MM.1S (cell line): ENCODE measurements around the gene IL1R2.

ENCODE experiments used
- DNase-seq: peaks from one replicate; pipeline ENCODE4 v3.0.0-alpha.2; 2015
- H2AFZ ChIP-seq: fragments of 300-600 bp; sonication (generic); 2 replicates; pipeline ENCODE4 v1.6.0; 2016; ENCODE audit warnings: antibody characterized with exemption, low read length
- H3F3A ChIP-seq: fragments of 300-600 bp; sonication (generic); 2 replicates; pipeline ENCODE4 v1.6.1; 2016; ENCODE audit warnings: mild to moderate bottlenecking, antibody characterized with exemption, low read length, moderate library complexity, mixed read lengths; ENCODE audit not compliant: insufficient read depth
- H3K27ac ChIP-seq: fragments of 300-600 bp; sonication (generic); 2 replicates; pipeline ENCODE4 v1.5.1; 2016; ENCODE audit warnings: mild to moderate bottlenecking, low read length
- H3K27me3 ChIP-seq: fragments of 300-600 bp; sonication (generic); replicated peaks from 2 replicates; pipeline ENCODE4 v1.6.0; 2016; ENCODE audit warnings: low read length; ENCODE audit not compliant: insufficient read depth
- H3K36me3 ChIP-seq: fragments of 300-600 bp; sonication (generic); replicated peaks from 2 replicates; pipeline ENCODE4 v1.6.1; 2016; ENCODE audit warnings: mild to moderate bottlenecking, low read length, mixed read lengths; ENCODE audit not compliant: insufficient read depth
- H3K4me1 ChIP-seq: fragments of 300-600 bp; sonication (generic); 2 replicates; pipeline ENCODE4 v1.6.1; 2016; ENCODE audit warnings: low read length, mixed read lengths
- H3K4me2 ChIP-seq: fragments of 300-600 bp; sonication (generic); 2 replicates; pipeline ENCODE4 v1.6.0; 2016; ENCODE audit warnings: low read depth, low read length
- H3K4me3 ChIP-seq: fragments of 300-600 bp; sonication (generic); 2 replicates; pipeline ENCODE4 v1.5.1; 2016; ENCODE audit warnings: low read length, mixed read lengths
- H3K79me2 ChIP-seq: fragments of 300-600 bp; sonication (generic); 2 replicates; pipeline ENCODE4 v1.6.1; 2016; ENCODE audit warnings: mixed run types, low read length, mixed read lengths
- H3K9ac ChIP-seq: fragments of 300-600 bp; sonication (generic); 2 replicates; pipeline ENCODE4 v1.6.1; 2016; ENCODE audit warnings: low read length, mixed read lengths
- H3K9me2 ChIP-seq: fragments of 300-600 bp; sonication (generic); replicated peaks from 2 replicates; pipeline ENCODE4 v1.6.1; 2016; ENCODE audit warnings: mild to moderate bottlenecking, low read length, mixed read lengths; ENCODE audit not compliant: insufficient read depth
- H3K9me3 ChIP-seq: fragments of 300-600 bp; sonication (generic); replicated peaks from 2 replicates; pipeline ENCODE4 v1.6.1; 2016; ENCODE audit warnings: mild to moderate bottlenecking, low read length, mixed read lengths; ENCODE audit not compliant: insufficient read depth
- H4K20me1 ChIP-seq: fragments of 300-600 bp; sonication (generic); 2 replicates; pipeline ENCODE4 v1.6.1; 2016; ENCODE audit warnings: mild to moderate bottlenecking, low read length, moderate library complexity, mixed read lengths; ENCODE audit not compliant: insufficient read depth
- EZH2 ChIP-seq: fragments of 300-600 bp; sonication (generic); optimal IDR thresholded peaks from 2 replicates; pipeline ENCODE3; 2017; ENCODE audit warnings: low read depth, mild to moderate bottlenecking, antibody characterized with exemption, low read length, mixed read lengths
- EZH2phosphoT487 ChIP-seq: fragments of 300-600 bp; sonication (generic); IDR thresholded peaks from 2 replicates; pipeline ENCODE4 v1.6.1; 2018; ENCODE audit warnings: antibody characterized with exemption, low read length
- TF ChIP-seq, protein P1 (sequence below): fragments of 300-600 bp; sonication (generic); IDR thresholded peaks from 2 replicates; pipeline ENCODE4 v1.5.1; 2016; ENCODE audit warnings: antibody characterized with exemption, low read length, mixed read lengths

Gene IL1R2

GRCh38 chr2:102030502-102030854 is 38.7 kb downstream of the IL1R2 start:
- Histone ChIP-seq H3K27ac (no peak overlapping the region), H4K20me1 (no peaks in the 10 kb centered on the region), H3K4me3 (no peak overlapping the region), H3K36me3 (no peaks in the 10 kb centered on the region), H3K79me2 (no peaks in the 10 kb centered on the region), H3K9me2 (no peaks in the 10 kb centered on the region), H2AFZ (no peak overlapping the region), H3K9me3 (no peaks in the 10 kb centered on the region), H3K4me2 (no peak overlapping the region), H3F3A (no peaks in the 10 kb centered on the region), H3K9ac (no peak overlapping the region), H3K27me3 (no peaks in the 10 kb centered on the region), H3K4me1 (peaks cover 6% of the 10 kb centered on the region; the same call in 1 of the 2 replicates)
- TF ChIP-seq, protein P1, sequence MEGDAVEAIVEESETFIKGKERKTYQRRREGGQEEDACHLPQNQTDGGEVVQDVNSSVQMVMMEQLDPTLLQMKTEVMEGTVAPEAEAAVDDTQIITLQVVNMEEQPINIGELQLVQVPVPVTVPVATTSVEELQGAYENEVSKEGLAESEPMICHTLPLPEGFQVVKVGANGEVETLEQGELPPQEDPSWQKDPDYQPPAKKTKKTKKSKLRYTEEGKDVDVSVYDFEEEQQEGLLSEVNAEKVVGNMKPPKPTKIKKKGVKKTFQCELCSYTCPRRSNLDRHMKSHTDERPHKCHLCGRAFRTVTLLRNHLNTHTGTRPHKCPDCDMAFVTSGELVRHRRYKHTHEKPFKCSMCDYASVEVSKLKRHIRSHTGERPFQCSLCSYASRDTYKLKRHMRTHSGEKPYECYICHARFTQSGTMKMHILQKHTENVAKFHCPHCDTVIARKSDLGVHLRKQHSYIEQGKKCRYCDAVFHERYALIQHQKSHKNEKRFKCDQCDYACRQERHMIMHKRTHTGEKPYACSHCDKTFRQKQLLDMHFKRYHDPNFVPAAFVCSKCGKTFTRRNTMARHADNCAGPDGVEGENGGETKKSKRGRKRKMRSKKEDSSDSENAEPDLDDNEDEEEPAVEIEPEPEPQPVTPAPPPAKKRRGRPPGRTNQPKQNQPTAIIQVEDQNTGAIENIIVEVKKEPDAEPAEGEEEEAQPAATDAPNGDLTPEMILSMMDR = no peak
- TF ChIP-seq EZH2phosphoT487 = no peak
- TF ChIP-seq EZH2 = no peak
- no peak for DNase-seq

DNA sequence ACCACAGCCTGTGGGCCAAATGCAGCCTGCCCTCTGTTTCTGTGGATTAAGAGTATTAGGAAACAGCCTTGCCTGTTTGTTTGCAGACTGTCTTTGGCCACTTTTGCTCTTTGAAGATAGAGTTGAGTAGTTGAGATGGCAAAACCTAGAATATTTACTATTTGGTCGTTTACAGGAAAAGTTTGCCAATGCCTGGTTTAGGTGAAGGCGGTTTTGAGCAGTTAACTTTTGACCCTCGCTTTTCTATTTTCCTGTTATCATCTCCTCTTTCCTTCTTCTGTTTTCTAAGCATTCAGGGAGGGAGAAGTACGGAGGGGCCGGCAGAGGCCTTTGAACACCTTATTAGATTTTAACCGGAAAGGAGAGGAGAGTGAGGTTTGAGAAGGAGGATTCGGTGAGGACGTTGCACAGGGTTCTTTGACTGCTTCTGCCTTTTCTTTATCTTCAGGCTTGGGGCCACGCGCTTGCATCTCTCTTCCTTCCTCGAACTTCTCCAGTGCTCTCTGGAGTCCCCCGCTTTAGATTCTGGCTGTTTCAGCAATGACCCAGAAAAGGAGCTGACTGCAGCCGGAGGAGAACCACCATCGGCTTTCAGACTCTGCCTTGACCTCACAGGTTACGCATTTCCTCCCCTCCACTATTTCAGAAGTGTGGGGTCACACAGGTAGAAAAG is 39.2 kb downstream of the IL1R2 start:
- Histone ChIP-seq H3F3A (no peaks in the 10 kb centered on the region), H2AFZ (no peak overlapping the region), H4K20me1 (no peaks in the 10 kb centered on the region), H3K4me1 (peaks cover 6% of the 10 kb centered on the region; the same call in 1 of the 2 replicates), H3K27ac (no peak overlapping the region), H3K79me2 (no peaks in the 10 kb centered on the region), H3K27me3 (no peaks in the 10 kb centered on the region), H3K4me2 (no peak overlapping the region), H3K36me3 (no peaks in the 10 kb centered on the region), H3K4me3 (no peak overlapping the region), H3K9me2 (no peaks in the 10 kb centered on the region), H3K9me3 (no peaks in the 10 kb centered on the region), H3K9ac (no peak overlapping the region)
- TF ChIP-seq EZH2 (no peak), EZH2phosphoT487 (no peak)
- TF ChIP-seq, protein P1 = no peak
- DNase-seq = no peak

DNA sequence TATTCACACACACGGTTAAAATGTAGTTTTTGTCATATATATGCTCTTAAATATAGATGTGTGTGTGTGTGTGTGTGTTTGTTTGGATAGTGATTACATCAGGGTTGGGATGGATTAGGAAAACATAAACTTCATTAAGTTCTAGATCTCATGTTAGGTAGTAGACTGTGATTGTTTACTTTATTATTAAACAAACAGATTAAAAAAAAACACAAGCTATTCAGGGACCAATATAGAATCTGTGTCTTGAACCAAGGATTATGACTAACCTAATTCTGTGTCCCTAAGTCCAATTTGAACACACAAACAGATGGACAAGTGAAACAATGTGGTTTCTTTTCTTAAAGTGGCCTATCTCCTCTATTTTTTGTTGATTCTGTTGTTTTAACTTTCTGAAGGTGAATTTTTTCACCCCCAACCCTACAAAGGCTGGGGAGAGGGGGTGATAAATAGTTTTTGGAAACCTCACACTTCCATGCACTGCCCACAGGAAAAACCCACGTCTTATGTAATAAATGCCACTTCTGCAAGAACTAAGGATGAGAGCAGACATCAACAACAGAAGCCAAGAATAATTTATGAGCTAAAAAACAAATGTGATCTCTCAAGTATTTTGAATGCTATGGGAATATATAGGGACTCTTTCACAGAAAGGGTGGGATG is 40.7 kb downstream of the IL1R2 start:
- H2AFZ ChIP-seq = no peak overlapping the region

More for the DNA sequence above, 40.7 kb downstream of the IL1R2 start:
- no peaks in the 10 kb centered on the region for H4K20me1 ChIP-seq
- DNase-seq = no peak
- TF ChIP-seq EZH2 (no peak), EZH2phosphoT487 (no peak)
- TF ChIP-seq, protein P1 = no peak
- no peaks in the 10 kb centered on the region for H3F3A ChIP-seq
- H3K4me3 ChIP-seq = no peak overlapping the region
- peaks cover 6% of the 10 kb centered on the region; the same call in 1 of the 2 replicates for H3K4me1 ChIP-seq
- no peaks in the 10 kb centered on the region for H3K9me2 ChIP-seq
- no peak overlapping the region for H3K9ac ChIP-seq
- H3K4me2 ChIP-seq = no peak overlapping the region
- no peak overlapping the region for H3K27ac ChIP-seq
- no peaks in the 10 kb centered on the region for H3K79me2 ChIP-seq
- no peaks in the 10 kb centered on the region for H3K27me3 ChIP-seq
- H3K9me3 ChIP-seq = no peaks in the 10 kb centered on the region
- no peaks in the 10 kb centered on the region for H3K36me3 ChIP-seq
